Stimulated activated naive CD4-positive, alpha-beta T cell treated with Interleukin-2 at 50 U/mL for 16 hours (primary cell): Measurements from ENCODE around the gene IGSF3.
"Not testable (repeated sequence)": the region's sequence is repeated elsewhere in the genome, so short reads cannot be mapped to it uniquely, and the experiment has no call there.

Experiments
- DNase-seq: peaks from one replicate; lab custom pipeline; 2025; lab: John Stamatoyannopoulos, UW

The IGSF3 gene

GRCh38 chr1:116663821-116664220 is 3.7 kb downstream of the IGSF3 start:
- no peak for DNase-seq

GRCh38 chr1:116661633-116662032 is 5.9 kb downstream of the IGSF3 start:
- DNase-seq, result no peak

- DNase-seq, result not testable (repeated sequence)
Observed at GRCh38 chr1:116658645-116659044, 8.9 kb downstream of the IGSF3 start.

DNA sequence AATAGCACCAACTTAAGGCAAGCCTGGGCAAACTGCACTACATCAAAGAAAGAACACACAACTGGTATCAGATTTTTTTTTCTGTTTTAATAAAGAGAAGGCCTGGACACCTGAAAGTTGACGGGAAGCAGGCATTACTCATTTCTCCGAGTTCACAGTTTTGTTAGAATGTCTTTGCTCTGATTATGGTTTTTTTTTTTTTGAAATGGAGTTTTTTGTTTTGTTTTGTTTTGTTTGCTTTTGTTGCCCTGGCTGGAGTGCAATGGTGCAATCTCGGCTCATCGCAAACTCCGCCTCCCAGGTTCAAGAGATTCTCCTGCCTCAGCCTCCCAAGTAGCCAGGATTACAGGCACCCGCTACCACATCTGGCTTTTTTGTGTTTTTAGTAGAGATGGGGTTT is 9.7 kb downstream of the IGSF3 start:
- DNase-seq, result not testable (repeated sequence)

GRCh38 chr1:116654351-116654750 is 13.2 kb downstream of the IGSF3 start:
- DNase-seq, result no peak

GRCh38 chr1:116652598-116652997 is 14.9 kb downstream of the IGSF3 start:
- not testable (repeated sequence) for DNase-seq

DNA sequence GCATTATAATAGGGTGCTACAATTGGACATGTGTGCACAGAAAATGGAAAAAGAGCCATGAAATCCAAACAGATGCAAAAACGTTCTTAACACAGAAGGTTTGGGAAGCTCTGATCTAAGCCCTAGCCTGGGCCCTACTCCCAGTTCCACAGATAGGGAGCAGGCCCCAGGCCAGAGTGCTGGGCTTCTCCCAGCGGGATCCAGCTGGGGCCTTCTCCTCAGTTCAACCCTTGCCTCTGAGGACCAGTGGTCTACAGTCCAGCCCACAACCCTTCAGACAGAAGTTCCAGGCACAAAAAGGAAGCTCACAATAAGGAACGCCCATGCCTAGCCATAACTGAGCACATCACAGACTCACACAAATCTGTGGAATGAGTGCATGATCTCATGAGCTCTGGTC is 16.8 kb downstream of the IGSF3 start:
- DNase-seq, result not testable (repeated sequence)

DNA sequence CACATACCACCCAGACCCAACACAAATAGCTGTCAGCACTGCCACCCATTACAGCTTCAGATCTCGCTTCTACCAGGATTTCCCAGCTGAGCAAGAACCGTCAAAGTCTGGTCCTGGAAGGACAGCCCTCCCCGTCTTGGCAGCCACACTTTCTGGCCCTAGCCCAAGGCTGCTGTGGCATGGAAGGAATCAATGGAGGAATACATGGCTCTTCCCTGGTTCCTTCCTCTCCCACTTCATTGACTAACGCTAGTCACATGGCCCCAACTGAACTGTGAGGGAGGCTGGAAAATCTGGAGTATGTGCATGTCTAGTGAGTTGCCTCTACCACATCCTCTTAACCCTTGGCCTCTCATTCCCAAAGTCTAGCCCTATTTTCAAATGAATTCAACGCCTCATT is 18.5 kb downstream of the IGSF3 start:
- DNase-seq, result not testable (repeated sequence)

DNA sequence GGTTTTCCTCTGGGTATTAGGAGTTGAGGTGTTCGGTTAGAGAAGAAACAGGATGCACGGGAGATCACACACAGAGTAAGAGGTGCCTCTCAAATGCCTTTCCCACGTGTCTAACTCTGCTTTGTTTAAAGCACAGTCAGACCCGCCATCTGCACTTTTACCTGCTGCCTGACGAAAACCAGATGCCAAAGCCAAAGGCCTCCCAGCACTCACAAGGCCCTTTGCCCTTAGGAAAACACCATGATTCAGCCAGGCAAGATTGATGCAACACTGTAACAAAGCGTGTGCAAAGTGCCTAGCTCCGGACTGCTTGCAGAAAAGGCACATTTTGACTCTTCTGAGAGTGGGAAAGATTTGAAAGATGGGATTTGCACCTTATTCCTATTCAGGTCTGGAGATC is 19.2 kb downstream of the IGSF3 start:
- not testable (repeated sequence) for DNase-seq

DNA sequence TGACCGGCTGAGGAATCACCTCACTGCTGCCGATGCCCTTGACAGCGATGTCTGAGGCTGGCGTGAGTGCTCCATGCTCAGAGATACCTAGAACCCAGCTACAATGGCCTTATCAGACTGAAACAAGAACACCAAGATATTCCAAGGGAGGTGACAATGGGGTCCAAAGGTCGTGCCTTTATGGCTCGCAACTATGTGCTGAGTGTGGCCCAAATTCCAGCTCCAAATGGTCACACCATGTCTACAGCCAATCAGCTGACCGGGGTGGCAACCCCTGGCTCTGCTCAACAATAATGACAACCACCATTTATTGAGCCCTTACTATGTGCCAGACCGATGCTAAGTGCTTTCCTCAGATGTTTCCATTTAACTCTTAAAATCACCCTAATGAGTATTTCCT is 20.3 kb downstream of the IGSF3 start:
- DNase-seq, result not testable (repeated sequence)

DNA sequence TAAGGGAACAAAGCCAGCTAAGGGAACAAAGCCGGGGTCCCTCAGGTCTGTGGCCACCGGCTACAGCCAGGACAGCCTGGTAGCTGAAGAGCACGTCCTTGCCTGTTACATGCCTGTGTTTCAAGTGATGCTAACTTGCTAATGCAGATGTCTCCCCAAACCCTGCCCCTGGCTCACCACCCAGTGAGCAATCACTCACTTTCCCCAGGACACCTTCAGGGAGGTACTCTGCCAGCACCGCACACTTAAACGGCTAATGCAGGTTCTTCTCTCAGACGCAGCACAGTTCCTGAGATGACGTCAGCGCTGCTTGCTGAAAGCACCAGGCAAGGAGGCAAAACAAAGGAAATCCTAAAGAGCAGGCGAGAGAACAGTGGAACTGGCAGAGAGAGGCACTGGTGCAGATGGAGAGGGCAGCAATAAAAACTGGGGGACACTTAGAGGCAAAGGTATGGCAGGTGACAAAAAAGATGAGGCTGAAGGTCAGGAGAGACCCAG is 20.8 kb downstream of the IGSF3 start:
- DNase-seq, result not testable (repeated sequence)

DNA sequence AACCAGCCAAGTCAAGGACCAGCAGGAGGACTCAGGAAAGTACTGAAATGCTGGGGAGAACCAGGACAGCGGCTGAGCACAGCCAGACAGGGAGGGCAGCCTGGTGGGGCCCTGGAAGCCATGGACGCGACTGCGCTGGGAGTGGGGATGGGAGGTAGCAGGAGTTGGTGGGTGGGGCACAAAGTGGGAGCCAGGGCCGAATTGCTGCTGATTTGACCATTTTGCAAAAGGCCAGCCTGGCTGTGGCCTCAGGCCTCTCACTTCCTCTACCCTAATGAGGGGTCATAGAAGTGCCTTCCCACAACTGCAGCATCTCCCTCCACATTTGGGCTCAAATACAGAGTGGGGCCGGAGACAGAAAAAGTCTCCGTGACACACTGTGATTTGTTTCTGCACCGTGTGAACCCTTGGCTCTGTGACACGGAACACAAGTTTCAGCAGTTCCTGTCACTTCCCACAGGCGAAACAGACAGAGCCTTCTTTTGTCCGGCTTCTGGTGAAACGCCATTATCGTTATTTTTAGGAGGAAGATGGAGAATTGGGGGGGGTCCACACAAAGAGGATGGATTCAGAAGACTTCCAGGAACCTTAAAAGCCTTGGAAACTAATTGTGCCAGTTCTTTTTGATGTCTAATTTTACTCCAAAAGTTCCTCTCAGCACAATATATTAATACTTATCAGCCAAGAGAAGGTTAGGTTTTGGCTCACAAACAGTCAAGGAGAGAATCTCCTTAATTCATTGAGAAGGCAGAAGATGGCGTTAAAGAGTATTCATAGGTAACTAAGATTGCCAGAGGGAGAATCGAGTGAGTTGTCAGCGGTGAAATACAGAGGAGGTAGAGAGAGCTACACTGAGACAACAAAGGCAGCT is 21.5 kb downstream of the IGSF3 start:
- not testable (repeated sequence) for DNase-seq

GRCh38 chr1:116644993-116645392 is 22.5 kb downstream of the IGSF3 start:
- DNase-seq, result not testable (repeated sequence)

DNA sequence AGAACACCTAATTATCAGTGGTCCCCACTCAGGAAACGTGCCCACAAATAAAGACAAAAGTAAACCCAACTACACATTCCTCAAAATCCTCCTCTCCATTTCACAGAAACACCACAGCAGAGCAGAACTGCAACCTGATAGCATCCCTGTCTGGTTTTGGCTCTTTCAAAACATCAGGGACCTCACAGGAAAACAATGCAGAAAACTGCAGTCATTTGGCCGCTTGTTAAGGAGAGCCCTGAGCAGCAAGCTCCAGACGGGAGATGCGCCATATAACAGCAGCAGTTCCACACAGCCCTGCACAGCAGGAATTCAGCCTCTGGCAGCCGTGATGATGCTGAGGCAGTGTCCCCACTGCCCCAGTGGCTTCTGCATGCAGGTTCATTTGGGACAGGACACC is 23.4 kb downstream of the IGSF3 start:
- not testable (repeated sequence) for DNase-seq

GRCh38 chr1:116643281-116643751 is 24.2 kb downstream of the IGSF3 start:
- DNase-seq, result not testable (repeated sequence)

GRCh38 chr1:116642311-116643280 is 24.9 kb downstream of the IGSF3 start:
- DNase-seq, result not testable (repeated sequence)

DNA sequence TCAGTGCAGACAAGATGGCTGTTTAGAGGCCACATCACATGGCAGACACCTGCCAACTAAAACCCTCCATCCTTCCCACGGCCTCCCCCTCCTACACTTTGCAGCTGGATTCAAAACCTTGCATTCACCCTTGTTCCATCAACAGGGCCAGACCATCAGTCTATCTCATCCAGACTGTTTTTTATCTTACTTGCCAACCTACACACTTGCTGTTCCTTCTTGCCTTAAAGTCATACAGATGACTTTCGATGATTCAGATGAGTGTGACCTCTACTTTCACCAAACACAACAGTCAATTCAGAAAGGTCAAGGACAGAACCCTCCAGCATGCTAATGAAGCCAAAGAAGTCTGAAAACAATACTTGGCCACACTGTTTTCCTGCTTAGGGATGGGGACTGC is 29.9 kb downstream of the IGSF3 start:
- not testable (repeated sequence) for DNase-seq

DNA sequence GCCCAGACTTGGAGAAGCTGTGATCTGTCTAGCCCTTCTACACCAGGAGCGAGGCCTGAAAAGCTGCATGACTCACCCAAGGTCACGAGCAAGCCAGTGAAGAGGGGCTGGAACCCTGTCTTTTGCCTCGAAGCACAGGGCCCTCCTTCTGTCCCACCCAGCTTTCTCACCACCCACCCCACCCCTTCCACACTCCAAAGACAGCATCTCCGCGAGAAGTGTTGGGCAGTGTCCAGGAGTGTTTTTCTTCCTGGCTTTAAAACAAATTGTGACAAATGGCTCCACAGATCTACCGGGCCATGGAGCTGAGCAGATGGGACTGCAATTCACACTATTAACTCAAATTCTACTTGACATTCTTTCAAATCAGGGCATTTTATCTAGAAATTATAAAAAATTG is 30.9 kb downstream of the IGSF3 start:
- not testable (repeated sequence) for DNase-seq

- DNase-seq, result not testable (repeated sequence)
Observed at GRCh38 chr1:116634386-116634785, 33.1 kb downstream of the IGSF3 start.

DNA sequence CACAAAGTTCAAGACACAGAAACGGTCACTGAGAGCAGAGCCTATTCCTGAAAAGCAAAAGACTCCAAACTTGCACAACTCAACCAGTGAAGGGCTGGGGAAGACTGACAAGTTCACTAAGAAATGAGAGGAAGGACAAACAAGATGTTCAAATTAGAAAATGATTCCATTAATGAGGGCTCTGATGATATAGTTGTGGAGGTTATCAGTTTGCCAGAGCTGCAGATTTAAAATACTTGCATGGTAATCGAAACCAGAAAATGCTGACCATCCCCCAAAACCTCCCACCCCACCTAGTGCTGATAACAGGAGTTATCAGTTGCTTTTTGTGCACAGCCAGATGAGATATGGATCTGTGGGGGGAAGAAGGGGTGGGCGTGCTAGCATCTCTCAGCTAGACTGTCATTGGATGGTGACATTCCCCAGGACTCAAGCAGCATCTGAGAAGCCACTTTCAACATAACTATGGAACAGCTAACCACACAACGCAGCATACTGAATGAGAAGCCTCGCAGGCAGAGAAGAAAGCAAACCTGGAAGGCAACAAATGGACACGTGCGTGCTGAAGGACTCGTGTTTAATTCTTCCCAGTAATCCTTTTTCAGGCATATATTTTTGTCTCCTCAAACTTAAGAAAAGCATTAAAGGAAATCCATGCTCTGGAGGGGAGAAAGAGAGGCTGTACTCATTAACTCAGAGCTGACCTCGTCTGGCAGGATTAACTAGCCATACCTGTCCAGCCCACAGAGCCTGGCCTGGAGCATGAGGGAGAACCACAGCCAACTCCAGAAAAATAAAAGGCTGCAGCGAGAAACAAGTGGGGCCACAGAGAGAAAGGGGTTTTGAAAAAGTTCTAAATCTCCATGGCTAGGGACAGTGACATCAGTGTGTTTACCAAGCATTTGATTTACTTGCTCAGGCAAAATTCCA is 35.3 kb downstream of the IGSF3 start:
- not testable (repeated sequence) for DNase-seq

DNA sequence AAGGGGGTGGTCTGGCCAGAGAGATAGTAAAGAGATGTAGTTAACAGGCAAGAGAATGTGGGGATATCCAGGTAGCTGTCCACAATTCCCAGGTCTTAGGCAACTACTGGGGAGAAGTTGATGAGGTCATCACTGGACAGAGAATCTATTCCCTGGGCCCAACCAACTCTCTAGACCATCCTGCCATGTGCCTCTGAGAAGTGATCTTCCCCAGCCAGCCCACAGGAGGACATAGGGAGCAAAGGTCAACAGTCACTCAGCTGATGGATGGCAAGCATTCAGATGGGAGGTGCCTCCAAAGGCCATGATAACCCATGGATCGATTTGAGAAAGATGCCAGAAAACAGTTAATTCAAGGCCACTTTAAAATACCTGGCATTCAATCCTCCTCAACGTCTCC is 36.0 kb downstream of the IGSF3 start:
- not testable (repeated sequence) for DNase-seq
